Endothelial cell of umbilical vein (primary cell): ENCODE measurements around the gene RANBP3. TPM values are rescaled to one million over a fixed set of nuclear protein-coding genes. Genes with fewer than 3 reads are reported as not detected.

Experiments used
- BruUV-seq: library from RNA; stranded (reverse); fragments of 400-500 nt; replicated peaks from 2 replicates; lab custom pipeline; 2021; lab: Mats Ljungman, UMichigan
- CTCF ChIA-PET: fragments of 300-600, 350-600 bp; sonication (Branson Sonifier 250); formaldehyde crosslinking; loops from one replicate; lab custom pipeline; 2021; ENCODE audit warnings: antibody characterized with exemption, inconsistent platforms; lab: Charles Lee
- POLR2A ChIA-PET: fragments of 300-600, 350-600 bp; sonication (Branson Sonifier 250); formaldehyde crosslinking; loops from one replicate; lab custom pipeline; 2021; ENCODE audit warnings: antibody characterized with exemption, inconsistent platforms; lab: Charles Lee
- DNase-seq: peaks from one replicate; pipeline ENCODE4 v3.0.0-alpha.2; 2011; ENCODE audit warnings: low read depth, low spot score
- FAIRE-seq: peaks from 2 replicates; lab custom pipeline; 2011; peaks lifted over from hg19 to GRCh38; lab: Jason Lieb, UNC
- H2AFZ ChIP-seq: 2 replicates; pipeline ENCODE4 v1.6.0; 2012; ENCODE audit warnings: low read depth, low read length, control low read depth, inconsistent platforms
- H3K27ac ChIP-seq: 2 replicates; pipeline ENCODE4 v1.5.1; 2011; ENCODE audit warnings: low read depth, mild to moderate bottlenecking, control low read depth, low read length, moderate library complexity; ENCODE audit not compliant: insufficient read depth
- H3K27me3 ChIP-seq, 2 experiments: 2 replicates each; pipeline versions ENCODE4 v1.6.0 to v1.6.1; 2011; ENCODE audit warnings: low read length in 2 of 2, mixed read lengths in 1 of 2; ENCODE audit not compliant: control insufficient read depth in 2 of 2, insufficient read depth in 2 of 2
- H3K36me3 ChIP-seq, 2 experiments: 2 replicates in 1 of 2; 3 replicates in 1 of 2; pipeline ENCODE4 v1.5.1; 2011; ENCODE audit warnings: low read length in 2 of 2, mild to moderate bottlenecking in 1 of 2, moderate library complexity in 1 of 2; ENCODE audit not compliant: control insufficient read depth in 2 of 2, insufficient read depth in 2 of 2; ENCODE audit errors: extremely low read depth in 1 of 2
- H3K4me1 ChIP-seq: 3 replicates; pipeline ENCODE4 v1.5.1; 2011; ENCODE audit warnings: mild to moderate bottlenecking, low read length; ENCODE audit not compliant: control insufficient read depth, insufficient read depth; ENCODE audit errors: extremely low read depth
- H3K4me2 ChIP-seq: 2 replicates; pipeline ENCODE4 v1.6.1; 2011; ENCODE audit warnings: low read length, control low read depth, mixed read lengths; ENCODE audit not compliant: insufficient read depth
- H3K4me3 ChIP-seq, 3 experiments: fragments of 200-600 bp in 1 of 3; sonication (generic), shearing (Covaris generic) in 1 of 3; replicated peaks in 1 of 3; 2 replicates each; pipeline ENCODE4 v1.5.1; 2011 to 2016; ENCODE audit warnings: control low read depth in 3 of 3, low read length in 3 of 3, mild to moderate bottlenecking in 2 of 3, inconsistent platforms in 1 of 3, low read depth in 1 of 3, moderate library complexity in 1 of 3; ENCODE audit not compliant: insufficient read depth in 1 of 3
- H3K79me2 ChIP-seq: 2 replicates; pipeline ENCODE4 v1.6.0; 2012; ENCODE audit warnings: low read length, inconsistent platforms; ENCODE audit not compliant: control insufficient read depth, insufficient read depth
- H3K9ac ChIP-seq: replicated peaks from 2 replicates; pipeline ENCODE3; 2011; ENCODE audit warnings: low read length, control low read depth; ENCODE audit not compliant: insufficient read depth; ENCODE audit errors: extremely low read depth
- H3K9me1 ChIP-seq: replicated peaks from 3 replicates; pipeline ENCODE4 v1.6.0; 2011; ENCODE audit warnings: mild to moderate bottlenecking, low read length; ENCODE audit not compliant: control insufficient read depth, insufficient read depth; ENCODE audit errors: extremely low read depth
- H3K9me3 ChIP-seq: replicated peaks from 2 replicates; pipeline ENCODE4 v1.5.1; 2012; ENCODE audit warnings: low read length, inconsistent platforms; ENCODE audit not compliant: control insufficient read depth, insufficient read depth
- H4K20me1 ChIP-seq: replicated peaks from 2 replicates; pipeline ENCODE3; 2011; ENCODE audit warnings: mild to moderate bottlenecking, low read length; ENCODE audit not compliant: control insufficient read depth, insufficient read depth; ENCODE audit errors: extremely low read depth
- CTCF ChIP-seq, 2 donors: IDR thresholded peaks; 1 replicate in 1 of 2; 2 replicates in 1 of 2; pipeline ENCODE4 v1.5.1; 2011; ENCODE audit warnings: low read length in 2 of 2, mild to moderate bottlenecking in 2 of 2, moderate library complexity in 2 of 2, control low read depth in 1 of 2, inconsistent platforms in 1 of 2, low read depth in 1 of 2; ENCODE audit not compliant: insufficient read depth in 1 of 2; ENCODE audit errors: extremely low read depth in 1 of 2
- EZH2 ChIP-seq: IDR thresholded peaks from 2 replicates; pipeline ENCODE4 v1.6.1; 2012; ENCODE audit warnings: borderline replicate concordance, low read depth, mild to moderate bottlenecking, moderate library complexity, low read length, inconsistent platforms; ENCODE audit not compliant: severe bottlenecking
- FOS ChIP-seq: IDR thresholded peaks from 2 replicates; pipeline ENCODE4 v1.6.1; 2011; ENCODE audit warnings: mild to moderate bottlenecking, low read length, moderate library complexity, borderline replicate concordance; ENCODE audit not compliant: insufficient read depth
- GATA2 ChIP-seq: IDR thresholded peaks from 2 replicates; pipeline ENCODE4 v1.7.0; 2011; ENCODE audit warnings: low read depth, mild to moderate bottlenecking, moderate library complexity, mixed read lengths, low read length; ENCODE audit not compliant: insufficient read length, insufficient read depth
- JUN ChIP-seq: IDR thresholded peaks from 2 replicates; pipeline ENCODE4 v1.6.1; 2011; ENCODE audit warnings: borderline replicate concordance, low read depth; ENCODE audit not compliant: insufficient read length, insufficient read depth
- MAX ChIP-seq: IDR thresholded peaks from 2 replicates; pipeline ENCODE4 v1.6.1; 2011; ENCODE audit not compliant: insufficient read depth, insufficient read length
- MYC ChIP-seq: IDR thresholded peaks from one replicate; pipeline ENCODE4 v1.6.1; 2011; ENCODE audit warnings: mild to moderate bottlenecking, low read depth, low read length
- POLR2A ChIP-seq: IDR thresholded peaks from 2 replicates; pipeline ENCODE4 v1.6.1; 2012; ENCODE audit warnings: low read depth, mild to moderate bottlenecking, control low read depth, low read length
- POLR2AphosphoS5 ChIP-seq: IDR thresholded peaks from 2 replicates; pipeline ENCODE4 v1.6.1; 2012; ENCODE audit warnings: low read depth, mild to moderate bottlenecking, control low read depth, low read length, moderate library complexity; ENCODE audit not compliant: insufficient read depth
- dilution Hi-C: fragments of 300-500 bp; cut with MboI; formaldehyde crosslinking; loops from one replicate; pipeline ENCODE4 v1.15.0; 2019; ENCODE audit warnings: low sequenced_read_pairs; ENCODE audit not compliant: extremely low pct_ligation_motif_present
- intact Hi-C: fragments of 100-400 bp; cut with micrococcal nuclease; formaldehyde crosslinking; loops from one replicate; pipeline ENCODE4 v1.10.0; 2022
- polyA plus RNA-seq, 4 experiments: library from polyadenylated mRNA; depleted of rRNA in 3 of 4; stranded (reverse) in 3 of 4; unstranded in 1 of 4; fragments of >200 nt; gene quantifications; 2 replicates each; pipeline versions ENCODE4 v1.2.1 to v1.2.3, GENCODE V29; 2011 to 2012; ENCODE audit warnings: missing spikeins in 1 of 4
- total RNA-seq: library from RNA; stranded (reverse); gene quantifications from 2 replicates; pipeline ENCODE4 v1.2.3, GENCODE V29; 2021

Gene RANBP3
- total and polyA plus RNA-seq, 2 donors (not counting 3 experiments of a cell fraction or from before 2014, with no cell fraction given): 72.3 to 85.3 TPM

GRCh38 chr19:5953030-5953589, 24.8 kb downstream of the RANBP3 start:
- Histone ChIP-seq H3K4me3 (no peak overlapping the region), H3K27ac (peak overlapping the region; percentile 46), H4K20me1 (no peaks in the 10 kb centered on the region), H3K27me3 (no peaks in the 10 kb centered on the region), H3K9me3 (no peaks in the 10 kb centered on the region), H3K4me1 (peaks cover 41% of the 10 kb centered on the region), H2AFZ (no peak overlapping the region), H3K4me2 (no peak overlapping the region), H3K79me2 (peaks cover 88% of the 10 kb centered on the region), H3K36me3 (peaks cover 0 to 4% of the 10 kb centered on the region in 2 experiments), H3K9ac (no peak overlapping the region), H3K9me1 (no peaks in the 10 kb centered on the region)
- FAIRE-seq (peak; percentile 26), DNase-seq (peak; percentile 31)
- POLR2A ChIA-PET: no interaction called here
- CTCF ChIA-PET: interaction anchor here (0.8 to 7.2 kb wide), 6 partner anchors 14 to 69 kb away, joined by 3 to 46 read pairs (median 3); no protein-coding TSS in a partner anchor
- dilution Hi-C loops (no loop called here), intact Hi-C loops (no loop called here)
- no TSS peak for BruUV-seq
- peak; percentile 63 for TF ChIP-seq JUN
- TF ChIP-seq MAX: no peak

GRCh38 chr19:5952193-5953029, 25.5 kb downstream of the RANBP3 start:
- H3K4me2 ChIP-seq: no peak overlapping the region
- DNase-seq: no peak
- no peak overlapping the region for H3K4me3 ChIP-seq
- H3K4me1 ChIP-seq: peaks cover 41% of the 10 kb centered on the region
- no peak overlapping the region for H3K9ac ChIP-seq
- no peak overlapping the region for H2AFZ ChIP-seq
- intact Hi-C loops: no loop called here
- peaks cover 0 to 4% of the 10 kb centered on the region in 2 experiments for H3K36me3 ChIP-seq
- POLR2A ChIA-PET: no interaction called here
- H3K9me1 ChIP-seq: no peaks in the 10 kb centered on the region
- dilution Hi-C loops: no loop called here
- H3K9me3 ChIP-seq: no peaks in the 10 kb centered on the region
- peak overlapping the region; percentile 36 for H3K27ac ChIP-seq
- TF ChIP-seq JUN (no peak), POLR2A (no peak), EZH2 (no peak), GATA2 (no peak), MAX (no peak), FOS (no peak), CTCF (IDR thresholded peaks at IDR 0.05; ENCODE audit: extremely low read depth in 1 of 2, insufficient read depth in 1 of 2, low read depth in 1 of 2, low read length in 2 of 2) (no peak), MYC (no peak), POLR2AphosphoS5 (no peak)
- H3K27me3 ChIP-seq: no peaks in the 10 kb centered on the region
- CTCF ChIA-PET: interaction anchor here (0.8 to 7.2 kb wide), 8 partner anchors 10 to 148 kb away, joined by 3 to 46 read pairs (median 3); no protein-coding TSS in a partner anchor
- H3K79me2 ChIP-seq: peaks cover 83% of the 10 kb centered on the region
- BruUV-seq: no TSS peak
- FAIRE-seq: no peak
- no peaks in the 10 kb centered on the region for H4K20me1 ChIP-seq
